Suprapubic skin (tissue), 3 donors: ENCODE measurements around the gene GARIN5A.

Source experiments
- POLR2A ChIP-seq, 2 donors: fragments of 450-650 bp; IDR thresholded peaks; one replicate each; pipeline ENCODE4 v1.6.1; 2017; ENCODE audit warnings: antibody characterized with exemption in 2 of 2, mild to moderate bottlenecking in 2 of 2, moderate library complexity in 2 of 2
- TF ChIP-seq, protein P1 (sequence below), 2 donors: fragments of 200-600 bp in 1 of 2; fragments of 450-650 bp in 1 of 2; sonication (generic) in 1 of 2; IDR thresholded peaks; one replicate each; pipeline ENCODE4 v1.5.1; 2016 to 2019; ENCODE audit warnings: antibody characterized with exemption in 2 of 2, mild to moderate bottlenecking in 1 of 2, moderate library complexity in 1 of 2

DNA sequence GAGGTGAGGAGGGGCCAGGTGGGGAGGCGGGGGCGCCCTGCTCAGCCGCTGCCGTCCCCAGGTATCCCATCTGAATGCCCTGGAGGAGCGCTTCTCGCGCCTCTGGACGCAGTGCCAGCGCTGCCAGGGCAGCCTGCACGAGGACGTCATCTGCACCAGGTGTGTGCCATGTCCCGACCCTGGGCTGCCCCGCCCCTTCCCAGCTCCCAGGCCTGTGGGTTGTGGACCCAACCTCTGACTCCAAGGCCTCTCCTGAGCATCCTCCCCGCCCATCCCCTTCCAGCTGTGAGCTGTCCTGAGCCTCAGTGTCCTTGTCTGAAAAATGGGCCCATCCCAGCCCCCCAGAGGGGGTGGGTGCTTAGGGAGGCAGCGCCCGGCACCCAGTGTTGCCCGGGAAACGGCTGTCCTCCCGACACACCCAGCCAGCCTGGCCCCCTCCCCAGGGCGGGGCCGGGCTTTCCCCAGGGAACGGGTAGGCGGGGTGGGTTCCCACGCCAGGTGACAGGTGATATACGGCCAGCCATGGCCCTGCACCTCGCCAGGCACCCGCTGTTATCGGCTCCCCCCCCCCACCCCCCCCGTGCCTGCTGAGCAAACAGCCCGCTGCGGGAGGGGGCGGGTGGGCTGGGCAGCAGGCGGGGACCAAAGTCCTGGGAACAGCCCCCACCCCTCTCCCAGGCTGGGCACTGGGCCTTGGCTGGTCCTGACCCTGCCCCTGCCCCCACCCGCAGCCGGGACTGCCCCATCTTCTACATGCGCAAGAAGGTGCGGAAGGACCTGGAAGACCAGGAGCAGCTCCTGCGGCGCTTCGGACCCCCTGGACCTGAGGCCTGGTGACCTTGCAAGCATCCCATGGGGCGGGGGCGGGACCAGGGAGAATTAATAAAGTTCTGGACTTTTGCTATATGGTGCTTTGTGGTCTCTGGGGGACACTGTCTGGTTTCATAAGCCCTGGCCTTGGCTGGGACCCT lies 59.3 kb downstream of the GARIN5A start:
- TF ChIP-seq, protein P1, sequence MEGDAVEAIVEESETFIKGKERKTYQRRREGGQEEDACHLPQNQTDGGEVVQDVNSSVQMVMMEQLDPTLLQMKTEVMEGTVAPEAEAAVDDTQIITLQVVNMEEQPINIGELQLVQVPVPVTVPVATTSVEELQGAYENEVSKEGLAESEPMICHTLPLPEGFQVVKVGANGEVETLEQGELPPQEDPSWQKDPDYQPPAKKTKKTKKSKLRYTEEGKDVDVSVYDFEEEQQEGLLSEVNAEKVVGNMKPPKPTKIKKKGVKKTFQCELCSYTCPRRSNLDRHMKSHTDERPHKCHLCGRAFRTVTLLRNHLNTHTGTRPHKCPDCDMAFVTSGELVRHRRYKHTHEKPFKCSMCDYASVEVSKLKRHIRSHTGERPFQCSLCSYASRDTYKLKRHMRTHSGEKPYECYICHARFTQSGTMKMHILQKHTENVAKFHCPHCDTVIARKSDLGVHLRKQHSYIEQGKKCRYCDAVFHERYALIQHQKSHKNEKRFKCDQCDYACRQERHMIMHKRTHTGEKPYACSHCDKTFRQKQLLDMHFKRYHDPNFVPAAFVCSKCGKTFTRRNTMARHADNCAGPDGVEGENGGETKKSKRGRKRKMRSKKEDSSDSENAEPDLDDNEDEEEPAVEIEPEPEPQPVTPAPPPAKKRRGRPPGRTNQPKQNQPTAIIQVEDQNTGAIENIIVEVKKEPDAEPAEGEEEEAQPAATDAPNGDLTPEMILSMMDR (IDR thresholded peaks at IDR 0.05), result no peak
- TF ChIP-seq POLR2A (IDR thresholded peaks at IDR 0.05), result no peak
